Testis (tissue), 2 donors: ENCODE measurements around the gene EXD3.

Source experiments
- CTCF ChIP-seq, 3 experiments: fragments of 450-650 bp in 2 of 3; fragments of 200-600 bp in 1 of 3; sonication (generic) in 1 of 3; IDR thresholded peaks; one replicate each; pipeline ENCODE4 v1.5.1; 2016 to 2019; ENCODE audit warnings: antibody characterized with exemption in 3 of 3, mild to moderate bottlenecking in 2 of 3, moderate library complexity in 1 of 3
- POLR2A ChIP-seq: fragments of 450-650 bp; IDR thresholded peaks from one replicate; pipeline ENCODE4 v1.6.1; 2017; ENCODE audit warnings: antibody characterized with exemption, mild to moderate bottlenecking, moderate library complexity

DNA sequence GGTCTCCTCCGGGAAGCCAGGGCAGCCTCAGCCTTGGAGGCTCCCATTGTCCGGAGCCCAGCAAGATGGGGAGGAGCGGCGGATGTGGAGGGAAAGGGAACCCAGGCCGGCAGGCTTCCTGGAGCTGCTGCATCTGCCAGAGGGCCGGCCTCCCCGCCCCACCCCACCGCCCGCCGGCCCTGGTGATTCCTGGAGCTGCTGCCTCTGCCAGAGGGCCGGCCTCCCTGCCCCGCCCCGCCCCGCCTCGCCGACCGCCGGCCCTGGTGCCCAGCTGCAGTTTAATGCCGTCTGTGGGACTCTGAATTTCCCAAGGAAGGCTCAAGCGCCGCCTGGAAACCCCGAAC is 31.6 kb downstream of the EXD3 start:
- TF ChIP-seq POLR2A = no peak
- no peak for TF ChIP-seq CTCF (IDR thresholded peaks at IDR 0.05)
